ENCODE results near the gene NKAIN2.
"Not testable (repeated sequence)": the region's sequence is repeated elsewhere in the genome, so short reads cannot be mapped to it uniquely, and the experiment has no call there.

NKAIN2 gene

GRCh38 chr6:124694139-124694705 lies 890.6 kb downstream of the NKAIN2 start:
- no peaks in the 10 kb centered on the region for H3K27me3 ChIP-seq (ENCODE audit: insufficient read depth, low read length)
- H3K9me3 ChIP-seq (ENCODE audit: insufficient read depth, low read depth, low read length): no peaks in the 10 kb centered on the region
- peaks cover 6% of the 10 kb centered on the region; the same call in 1 of the 2 replicates for H3K4me1 ChIP-seq (ENCODE audit: insufficient read depth, low read length)
- H3K36me3 ChIP-seq (ENCODE audit: insufficient read depth, low read depth, low read length): no peaks in the 10 kb centered on the region
- no peak overlapping the region for H3K9ac ChIP-seq (ENCODE audit: low read depth, low read length)
- H3K27ac ChIP-seq (ENCODE audit: low read length): no peak overlapping the region
- no peak overlapping the region for H3K4me3 ChIP-seq (ENCODE audit: low read length)

- H3K9me3 ChIP-seq (ENCODE audit: insufficient read depth, low read depth, low read length): no peaks in the 10 kb centered on the region
- no peaks in the 10 kb centered on the region for H3K36me3 ChIP-seq (ENCODE audit: insufficient read depth, low read depth, low read length)
- no peak overlapping the region for H3K9ac ChIP-seq (ENCODE audit: low read depth, low read length)
These were observed 895.4 kb downstream of the NKAIN2 start for GRCh38 chr6:124699038-124699437.

DNA sequence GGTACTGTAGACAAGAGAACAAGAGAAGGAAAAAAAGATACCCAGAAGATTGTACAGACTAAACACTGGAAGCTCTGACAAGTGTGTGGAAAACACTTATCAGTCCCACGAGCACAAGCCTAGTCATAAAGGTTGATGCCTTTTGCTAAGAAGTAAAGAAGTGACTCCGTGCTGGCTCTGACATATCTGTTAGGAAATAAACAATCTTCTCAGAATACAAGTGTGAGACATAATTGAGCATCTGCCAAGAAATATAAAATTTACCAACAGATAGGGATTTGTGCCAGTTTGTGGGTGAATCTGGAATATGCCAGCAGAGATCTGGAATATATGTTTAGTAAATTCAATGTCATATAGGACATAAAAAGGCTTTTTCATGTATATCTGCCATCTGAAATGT lies 899.9 kb downstream of the NKAIN2 start:
- Histone ChIP-seq H3K9me3 (ENCODE audit: insufficient read depth, low read depth, low read length) (no peaks in the 10 kb centered on the region), H3K27ac (ENCODE audit: low read length) (no peak overlapping the region), H3K4me3 (ENCODE audit: low read length) (no peak overlapping the region), H3K36me3 (ENCODE audit: insufficient read depth, low read depth, low read length) (no peaks in the 10 kb centered on the region), H3K9ac (ENCODE audit: low read depth, low read length) (no peak overlapping the region), H3K4me1 (ENCODE audit: insufficient read depth, low read length) (no peaks in the 10 kb centered on the region), H3K27me3 (ENCODE audit: insufficient read depth, low read length) (no peaks in the 10 kb centered on the region)

More at GRCh38 chr6:124699038-124699437, 895.4 kb downstream of the NKAIN2 start:
- Histone ChIP-seq H3K27ac (ENCODE audit: low read length) (no peak overlapping the region), H3K4me3 (ENCODE audit: low read length) (no peak overlapping the region), H3K27me3 (ENCODE audit: insufficient read depth, low read length) (no peaks in the 10 kb centered on the region), H3K4me1 (ENCODE audit: insufficient read depth, low read length) (peaks cover 6% of the 10 kb centered on the region; the same call in 1 of the 2 replicates)

GRCh38 chr6:124712532-124712931 lies 908.9 kb downstream of the NKAIN2 start:
- not testable (repeated sequence) for H3K27me3 ChIP-seq (ENCODE audit: insufficient read depth, low read length); H3K27ac ChIP-seq (ENCODE audit: low read length); H3K36me3 ChIP-seq (ENCODE audit: insufficient read depth, low read depth, low read length); H3K4me3 ChIP-seq (ENCODE audit: low read length); H3K4me1 ChIP-seq (ENCODE audit: insufficient read depth, low read length); H3K9me3 ChIP-seq (ENCODE audit: insufficient read depth, low read depth, low read length); H3K9ac ChIP-seq (ENCODE audit: low read depth, low read length)

GRCh38 chr6:124714728-124715127 lies 911.1 kb downstream of the NKAIN2 start:
- no peak overlapping the region for H3K9ac ChIP-seq (ENCODE audit: low read depth, low read length)
- H3K36me3 ChIP-seq (ENCODE audit: insufficient read depth, low read depth, low read length): no peaks in the 10 kb centered on the region
- no peaks in the 10 kb centered on the region for H3K27me3 ChIP-seq (ENCODE audit: insufficient read depth, low read length)
- no peak overlapping the region for H3K27ac ChIP-seq (ENCODE audit: low read length)
- no peak overlapping the region for H3K4me3 ChIP-seq (ENCODE audit: low read length)
- no peaks in the 10 kb centered on the region for H3K9me3 ChIP-seq (ENCODE audit: insufficient read depth, low read depth, low read length)
- no peaks in the 10 kb centered on the region for H3K4me1 ChIP-seq (ENCODE audit: insufficient read depth, low read length)

- H3K9me3 ChIP-seq (ENCODE audit: insufficient read depth, low read depth, low read length): no peaks in the 10 kb centered on the region
- no peaks in the 10 kb centered on the region for H3K36me3 ChIP-seq (ENCODE audit: insufficient read depth, low read depth, low read length)
- H3K27ac ChIP-seq (ENCODE audit: low read length): no peak overlapping the region
- no peak overlapping the region for H3K9ac ChIP-seq (ENCODE audit: low read depth, low read length)
- no peak overlapping the region for H3K4me3 ChIP-seq (ENCODE audit: low read length)
- H3K27me3 ChIP-seq (ENCODE audit: insufficient read depth, low read length): no peaks in the 10 kb centered on the region
- no peaks in the 10 kb centered on the region; the same call in 1 of the 2 replicates for H3K4me1 ChIP-seq (ENCODE audit: insufficient read depth, low read length)
These were observed 916.2 kb downstream of the NKAIN2 start for GRCh38 chr6:124719913-124720312.

DNA sequence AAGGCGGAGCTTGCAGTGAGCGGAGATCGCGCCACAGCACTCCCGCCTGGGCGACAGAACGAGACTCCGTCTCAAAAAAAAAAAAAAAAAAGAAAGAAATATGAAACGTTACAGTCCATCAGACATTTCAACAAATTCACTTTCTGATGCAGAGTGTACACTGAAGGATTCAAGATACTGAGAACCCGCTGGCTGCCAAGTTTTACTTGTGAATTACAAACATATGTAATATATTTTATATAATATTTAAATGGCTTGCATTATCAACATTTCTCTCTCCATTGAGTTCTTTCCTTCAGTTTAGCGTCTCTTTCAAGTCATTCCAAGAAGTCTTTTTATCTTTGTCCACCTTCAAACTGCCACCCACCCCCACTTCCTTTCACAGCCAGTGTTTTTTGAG lies 917.7 kb downstream of the NKAIN2 start:
- no peak overlapping the region for H3K9ac ChIP-seq (ENCODE audit: low read depth, low read length)
- no peak overlapping the region for H3K27ac ChIP-seq (ENCODE audit: low read length)
- H3K27me3 ChIP-seq (ENCODE audit: insufficient read depth, low read length): no peaks in the 10 kb centered on the region
- no peaks in the 10 kb centered on the region for H3K36me3 ChIP-seq (ENCODE audit: insufficient read depth, low read depth, low read length)
- no peak overlapping the region for H3K4me3 ChIP-seq (ENCODE audit: low read length)
- H3K4me1 ChIP-seq (ENCODE audit: insufficient read depth, low read length): no peaks in the 10 kb centered on the region; the same call in 1 of the 2 replicates
- no peaks in the 10 kb centered on the region for H3K9me3 ChIP-seq (ENCODE audit: insufficient read depth, low read depth, low read length)

GRCh38 chr6:124722141-124722878 lies 918.6 kb downstream of the NKAIN2 start:
- Histone ChIP-seq H3K9ac (ENCODE audit: low read depth, low read length) (no peak overlapping the region), H3K4me3 (ENCODE audit: low read length) (no peak overlapping the region), H3K27me3 (ENCODE audit: insufficient read depth, low read length) (no peaks in the 10 kb centered on the region), H3K9me3 (ENCODE audit: insufficient read depth, low read depth, low read length) (no peaks in the 10 kb centered on the region), H3K36me3 (ENCODE audit: insufficient read depth, low read depth, low read length) (no peaks in the 10 kb centered on the region), H3K4me1 (ENCODE audit: insufficient read depth, low read length) (no peaks in the 10 kb centered on the region; the same call in 1 of the 2 replicates), H3K27ac (ENCODE audit: low read length) (no peak overlapping the region)

- H3K9me3 ChIP-seq (ENCODE audit: insufficient read depth, low read depth, low read length): no peaks in the 10 kb centered on the region
- H3K27ac ChIP-seq (ENCODE audit: low read length): no peak overlapping the region
- H3K36me3 ChIP-seq (ENCODE audit: insufficient read depth, low read depth, low read length): no peaks in the 10 kb centered on the region
- no peaks in the 10 kb centered on the region for H3K27me3 ChIP-seq (ENCODE audit: insufficient read depth, low read length)
- H3K9ac ChIP-seq (ENCODE audit: low read depth, low read length): no peak overlapping the region
- no peak overlapping the region for H3K4me3 ChIP-seq (ENCODE audit: low read length)
- H3K4me1 ChIP-seq (ENCODE audit: insufficient read depth, low read length): no peaks in the 10 kb centered on the region; the same call in 1 of the 2 replicates
These were observed 920.0 kb downstream of the NKAIN2 start for GRCh38 chr6:124723671-124724070.

DNA sequence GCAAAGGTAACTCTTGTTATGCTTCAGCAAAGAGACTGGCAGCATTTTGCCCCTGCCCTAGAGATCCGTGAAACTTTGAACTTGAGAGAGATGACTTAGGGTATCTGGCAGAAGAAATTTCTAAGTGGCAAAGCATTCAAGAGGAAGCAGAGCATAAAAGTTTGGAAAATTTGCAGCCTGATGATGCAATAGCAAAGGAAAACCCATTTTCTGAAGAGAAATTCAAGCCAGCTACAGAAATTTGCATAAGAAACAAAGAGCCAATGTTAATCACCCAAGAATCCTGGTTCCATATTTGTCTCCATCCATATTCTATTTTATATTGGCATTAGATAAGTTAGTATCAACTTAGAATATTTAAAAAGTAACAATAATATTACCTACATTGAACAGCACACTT lies 934.1 kb downstream of the NKAIN2 start:
- H3K36me3 ChIP-seq (ENCODE audit: insufficient read depth, low read depth, low read length); H3K27ac ChIP-seq (ENCODE audit: low read length): not testable (repeated sequence)

DNA sequence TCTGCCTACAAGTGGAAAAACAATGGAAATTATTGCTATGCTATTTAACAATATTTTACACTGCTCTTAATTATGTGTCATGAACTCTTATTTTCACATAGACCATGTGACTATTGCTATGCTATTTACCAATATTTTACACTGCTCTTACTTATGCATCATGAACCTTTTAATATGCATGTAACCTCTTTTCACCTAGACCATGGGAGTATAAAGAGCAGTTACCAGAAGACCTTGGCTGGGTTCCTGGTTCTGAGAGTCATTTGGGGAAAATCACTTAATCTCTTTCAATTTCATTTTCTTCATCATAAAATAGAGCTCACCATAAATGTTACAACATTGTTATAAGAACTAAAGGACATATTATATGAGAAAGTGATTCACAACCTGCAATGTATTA lies 934.8 kb downstream of the NKAIN2 start:
- H3K27ac ChIP-seq (ENCODE audit: low read length): no peak overlapping the region
- H3K9me3 ChIP-seq (ENCODE audit: insufficient read depth, low read depth, low read length): no peaks in the 10 kb centered on the region
- H3K36me3 ChIP-seq (ENCODE audit: insufficient read depth, low read depth, low read length): no peaks in the 10 kb centered on the region
- no peaks in the 10 kb centered on the region for H3K27me3 ChIP-seq (ENCODE audit: insufficient read depth, low read length)
- no peak overlapping the region for H3K4me3 ChIP-seq (ENCODE audit: low read length)
- no peaks in the 10 kb centered on the region for H3K4me1 ChIP-seq (ENCODE audit: insufficient read depth, low read length)
- no peak overlapping the region for H3K9ac ChIP-seq (ENCODE audit: low read depth, low read length)

More for the DNA sequence above, 934.1 kb downstream of the NKAIN2 start:
- not testable (repeated sequence) for H3K27me3 ChIP-seq (ENCODE audit: insufficient read depth, low read length); H3K9me3 ChIP-seq (ENCODE audit: insufficient read depth, low read depth, low read length); H3K9ac ChIP-seq (ENCODE audit: low read depth, low read length); H3K4me3 ChIP-seq (ENCODE audit: low read length); H3K4me1 ChIP-seq (ENCODE audit: insufficient read depth, low read length)

DNA sequence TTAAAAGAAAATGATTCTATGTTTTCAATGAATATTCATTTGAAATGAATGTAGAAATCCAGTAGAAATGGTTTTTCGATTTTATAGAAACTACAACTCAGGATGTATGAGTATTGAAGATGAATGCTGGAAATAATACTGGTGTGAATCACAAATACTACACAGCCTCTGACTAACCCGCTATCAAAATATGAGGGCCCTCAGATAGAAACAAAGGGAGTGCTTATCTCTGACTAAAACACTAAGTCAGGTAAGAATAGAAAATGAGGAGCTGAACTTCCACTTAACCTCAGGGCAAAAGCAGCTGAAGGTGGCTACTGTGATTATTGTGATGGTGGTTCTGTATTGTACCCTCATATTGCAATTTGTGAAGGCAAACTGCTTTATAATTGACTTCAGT lies 937.7 kb downstream of the NKAIN2 start:
- Histone ChIP-seq H3K9ac (ENCODE audit: low read depth, low read length) (no peak overlapping the region), H3K27ac (ENCODE audit: low read length) (no peak overlapping the region), H3K36me3 (ENCODE audit: insufficient read depth, low read depth, low read length) (no peaks in the 10 kb centered on the region), H3K4me3 (ENCODE audit: low read length) (no peak overlapping the region), H3K4me1 (ENCODE audit: insufficient read depth, low read length) (no peaks in the 10 kb centered on the region), H3K9me3 (ENCODE audit: insufficient read depth, low read depth, low read length) (no peaks in the 10 kb centered on the region), H3K27me3 (ENCODE audit: insufficient read depth, low read length) (no peaks in the 10 kb centered on the region)
